Hepatocyte (in vitro differentiated cells): ENCODE results near the gene PDCL3.

Experiments used
- CTCF ChIP-seq: fragments of 200-600 bp; sonication (generic); IDR thresholded peaks from 2 replicates; pipeline ENCODE4 v1.5.1; 2016; ENCODE audit warnings: antibody characterized with exemption, mild to moderate bottlenecking; ENCODE audit not compliant: poor library complexity
- EZH2 ChIP-seq: fragments of 200-600 bp; sonication (generic); IDR thresholded peaks from 2 replicates; pipeline ENCODE4 v1.6.1; 2016; ENCODE audit warnings: antibody characterized with exemption, mild to moderate bottlenecking, borderline replicate concordance
- EZH2phosphoT487 ChIP-seq: fragments of 200-600 bp; sonication (generic); IDR thresholded peaks from one replicate; pipeline ENCODE4 v1.6.1; 2018; ENCODE audit warnings: antibody characterized with exemption, mild to moderate bottlenecking, low read depth, moderate library complexity; ENCODE audit not compliant: unreplicated experiment, severe bottlenecking

GRCh38 chr2:100529900-100530299 is 32.9 kb upstream of the PDCL3 start:
- TF ChIP-seq CTCF (no peak), EZH2phosphoT487 (no peak), EZH2 (no peak)
